ENCODE data around the gene TIMP4.

Gene TIMP4

GRCh38 chr3:12147049-12147780 lies 11.5 kb downstream of the TIMP4 start:
- Histone ChIP-seq H3K9me2 (replicated peaks; ENCODE audit: control insufficient read depth, low read length) (no peaks in the 10 kb centered on the region), H3K4me1 (ENCODE audit: control insufficient read depth, low read length) (no peaks in the 10 kb centered on the region), H3K27me3 (ENCODE audit: control insufficient read depth, low read length) (peaks cover 34% of the 10 kb centered on the region), H3K4me2 (ENCODE audit: low read length) (no peak overlapping the region), H3K36me3 (ENCODE audit: control insufficient read depth, low read length) (no peaks in the 10 kb centered on the region), H3K9me3 (ENCODE audit: control insufficient read depth, insufficient read depth, low read length) (no peaks in the 10 kb centered on the region), H3K79me2 (ENCODE audit: control insufficient read depth, low read length) (no peaks in the 10 kb centered on the region), H3K4me3 (ENCODE audit: low read length) (no peak overlapping the region), H3K27ac (ENCODE audit: low read depth, low read length) (no peak overlapping the region), H4K20me1 (ENCODE audit: control insufficient read depth, insufficient read depth, low read depth, low read length) (no peaks in the 10 kb centered on the region), H3F3A (ENCODE audit: control insufficient read depth, insufficient read depth) (no peaks in the 10 kb centered on the region)
- TF ChIP-seq, protein P1, sequence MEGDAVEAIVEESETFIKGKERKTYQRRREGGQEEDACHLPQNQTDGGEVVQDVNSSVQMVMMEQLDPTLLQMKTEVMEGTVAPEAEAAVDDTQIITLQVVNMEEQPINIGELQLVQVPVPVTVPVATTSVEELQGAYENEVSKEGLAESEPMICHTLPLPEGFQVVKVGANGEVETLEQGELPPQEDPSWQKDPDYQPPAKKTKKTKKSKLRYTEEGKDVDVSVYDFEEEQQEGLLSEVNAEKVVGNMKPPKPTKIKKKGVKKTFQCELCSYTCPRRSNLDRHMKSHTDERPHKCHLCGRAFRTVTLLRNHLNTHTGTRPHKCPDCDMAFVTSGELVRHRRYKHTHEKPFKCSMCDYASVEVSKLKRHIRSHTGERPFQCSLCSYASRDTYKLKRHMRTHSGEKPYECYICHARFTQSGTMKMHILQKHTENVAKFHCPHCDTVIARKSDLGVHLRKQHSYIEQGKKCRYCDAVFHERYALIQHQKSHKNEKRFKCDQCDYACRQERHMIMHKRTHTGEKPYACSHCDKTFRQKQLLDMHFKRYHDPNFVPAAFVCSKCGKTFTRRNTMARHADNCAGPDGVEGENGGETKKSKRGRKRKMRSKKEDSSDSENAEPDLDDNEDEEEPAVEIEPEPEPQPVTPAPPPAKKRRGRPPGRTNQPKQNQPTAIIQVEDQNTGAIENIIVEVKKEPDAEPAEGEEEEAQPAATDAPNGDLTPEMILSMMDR (IDR thresholded peaks at IDR 0.05; ENCODE audit: low read depth, low read length, poor library complexity, severe bottlenecking), result no peak
- TF ChIP-seq EZH2phosphoT487 (IDR thresholded peaks at IDR 0.05; ENCODE audit: borderline replicate concordance, low read length), result no peak

DNA sequence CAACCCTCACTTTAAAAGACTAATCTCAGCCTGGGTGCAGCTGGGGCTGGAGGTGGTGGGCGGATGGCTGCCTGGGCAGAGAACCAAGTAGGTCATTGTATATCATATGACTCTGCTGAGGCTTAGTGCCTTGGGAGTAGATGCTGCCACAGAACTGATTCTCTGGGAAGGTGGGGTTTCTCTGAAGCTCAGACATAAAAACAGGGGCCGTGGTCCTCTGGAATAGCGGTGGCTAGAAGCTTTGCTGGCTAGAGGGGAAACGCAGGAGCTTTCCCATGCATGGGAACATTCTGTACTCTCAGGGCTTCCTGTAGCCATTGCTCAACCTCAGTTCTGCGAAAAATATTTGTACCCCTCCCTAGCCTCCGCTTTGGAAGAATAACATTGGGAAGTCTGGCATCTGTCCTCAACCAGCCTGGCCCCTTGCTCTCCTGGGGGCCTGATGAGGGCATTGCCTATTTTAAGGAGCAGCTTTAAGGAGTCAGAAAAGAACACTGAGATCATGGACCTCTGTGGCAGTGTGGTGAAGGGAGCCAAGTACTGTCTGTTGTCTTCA lies 14.7 kb downstream of the TIMP4 start:
- no peaks in the 10 kb centered on the region for H3K4me1 ChIP-seq (ENCODE audit: control insufficient read depth, low read length)
- H3K27me3 ChIP-seq (ENCODE audit: control insufficient read depth, low read length), result peaks cover 32% of the 10 kb centered on the region
- no peaks in the 10 kb centered on the region for H3K79me2 ChIP-seq (ENCODE audit: control insufficient read depth, low read length)
- no peak overlapping the region for H3K4me2 ChIP-seq (ENCODE audit: low read length)
- no peaks in the 10 kb centered on the region for H3K9me2 ChIP-seq (replicated peaks; ENCODE audit: control insufficient read depth, low read length)
- H3K4me3 ChIP-seq (ENCODE audit: low read length), result no peak overlapping the region
- H4K20me1 ChIP-seq (ENCODE audit: control insufficient read depth, insufficient read depth, low read depth, low read length), result no peaks in the 10 kb centered on the region
- H3F3A ChIP-seq (ENCODE audit: control insufficient read depth, insufficient read depth), result no peaks in the 10 kb centered on the region
- no peaks in the 10 kb centered on the region for H3K36me3 ChIP-seq (ENCODE audit: control insufficient read depth, low read length)
- no peak for TF ChIP-seq EZH2phosphoT487 (IDR thresholded peaks at IDR 0.05; ENCODE audit: borderline replicate concordance, low read length)
- TF ChIP-seq, protein P1 (IDR thresholded peaks at IDR 0.05; ENCODE audit: low read depth, low read length, poor library complexity, severe bottlenecking), result no peak
- no peaks in the 10 kb centered on the region for H3K9me3 ChIP-seq (ENCODE audit: control insufficient read depth, insufficient read depth, low read length)
- no peak overlapping the region for H3K27ac ChIP-seq (ENCODE audit: low read depth, low read length)

DNA sequence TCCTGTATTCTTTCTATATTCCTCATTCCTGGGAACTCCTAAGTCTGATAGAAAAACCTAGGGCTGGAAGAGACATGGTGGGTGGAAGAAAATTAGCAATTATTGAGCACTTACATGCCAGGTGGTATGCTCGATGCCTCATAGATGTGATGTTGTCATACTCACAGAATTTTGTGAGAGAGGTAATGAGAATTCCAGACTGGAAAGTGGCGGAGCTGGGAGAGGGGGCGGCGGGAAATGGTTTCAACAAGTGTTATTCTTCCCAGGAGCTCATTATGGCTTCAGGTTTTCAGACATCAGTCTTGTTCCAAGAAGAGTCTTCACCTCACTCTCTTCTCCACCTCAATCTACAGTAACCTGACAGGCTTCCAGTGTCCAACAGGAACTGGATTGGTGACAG lies 16.2 kb downstream of the TIMP4 start:
- no peak overlapping the region for H3K27ac ChIP-seq (ENCODE audit: low read depth, low read length)
- H3K4me2 ChIP-seq (ENCODE audit: low read length), result no peak overlapping the region
- H3K4me3 ChIP-seq (ENCODE audit: low read length), result no peak overlapping the region
- H3K9me2 ChIP-seq (replicated peaks; ENCODE audit: control insufficient read depth, low read length), result no peaks in the 10 kb centered on the region
- no peaks in the 10 kb centered on the region for H4K20me1 ChIP-seq (ENCODE audit: control insufficient read depth, insufficient read depth, low read depth, low read length)
- no peaks in the 10 kb centered on the region for H3K79me2 ChIP-seq (ENCODE audit: control insufficient read depth, low read length)
- no peaks in the 10 kb centered on the region for H3K36me3 ChIP-seq (ENCODE audit: control insufficient read depth, low read length)
- H3K4me1 ChIP-seq (ENCODE audit: control insufficient read depth, low read length), result peaks cover 8% of the 10 kb centered on the region
- TF ChIP-seq, protein P1 (IDR thresholded peaks at IDR 0.05; ENCODE audit: low read depth, low read length, poor library complexity, severe bottlenecking), result no peak
- no peak for TF ChIP-seq EZH2phosphoT487 (IDR thresholded peaks at IDR 0.05; ENCODE audit: borderline replicate concordance, low read length)
- H3K27me3 ChIP-seq (ENCODE audit: control insufficient read depth, low read length), result peaks cover 28% of the 10 kb centered on the region
- H3F3A ChIP-seq (ENCODE audit: control insufficient read depth, insufficient read depth), result no peaks in the 10 kb centered on the region
- no peaks in the 10 kb centered on the region for H3K9me3 ChIP-seq (ENCODE audit: control insufficient read depth, insufficient read depth, low read length)

Measured in DOHH2 (cell line).